ENCODE data around the gene ANK3.

GRCh38 chr10:60197206-60197605 is 192.5 kb downstream of the ANK3 start:
- no peak for TF ChIP-seq CTCF (IDR thresholded peaks at IDR 0.05)
- TF ChIP-seq POLR2A (IDR thresholded peaks at IDR 0.05) = no peak
- TF ChIP-seq POLR2AphosphoS5 (IDR thresholded peaks at IDR 0.05) = no peak

Measured in breast epithelium (tissue), 3 donors.